GM12875 (cell line): ENCODE data around the gene DOCK2.

Experiments
- H3K4me3 ChIP-seq: one replicate; pipeline ENCODE4 v1.5.1; 2011; ENCODE audit warnings: low read depth, low read length, control low read depth
- CTCF ChIP-seq: IDR thresholded peaks from 2 replicates; pipeline ENCODE4 v1.5.1; 2011; ENCODE audit warnings: low read depth, mild to moderate bottlenecking, control low read depth, inconsistent platforms, low read length, moderate library complexity, borderline replicate concordance; ENCODE audit not compliant: insufficient read depth

Gene DOCK2

GRCh38 chr5:169691471-169691870 lies 54.4 kb downstream of the DOCK2 start:
- no peak for TF ChIP-seq CTCF
- no peak overlapping the region for H3K4me3 ChIP-seq

- H3K4me3 ChIP-seq: no peak overlapping the region
- no peak for TF ChIP-seq CTCF
Observed at GRCh38 chr5:169694091-169694625, 57.1 kb downstream of the DOCK2 start.

GRCh38 chr5:169695025-169695625 lies 58.0 kb downstream of the DOCK2 start:
- TF ChIP-seq CTCF: no peak
- no peak overlapping the region for H3K4me3 ChIP-seq

GRCh38 chr5:169695919-169696490 lies 58.9 kb downstream of the DOCK2 start:
- H3K4me3 ChIP-seq: no peak overlapping the region
- TF ChIP-seq CTCF: no peak

GRCh38 chr5:169696621-169697510 lies 59.8 kb downstream of the DOCK2 start:
- no peak for TF ChIP-seq CTCF
- no peak overlapping the region for H3K4me3 ChIP-seq

GRCh38 chr5:169697511-169697890 lies 60.4 kb downstream of the DOCK2 start:
- TF ChIP-seq CTCF: no peak
- H3K4me3 ChIP-seq: no peak overlapping the region
